Esophagus squamous epithelium (tissue), 4 donors: ENCODE data around the gene BCKDHB.

ENCODE experiments used
- POLR2A ChIP-seq, 4 donors: fragments of 450-650 bp; IDR thresholded peaks; one replicate each; pipeline ENCODE4 v1.6.1; 2017; ENCODE audit warnings: antibody characterized with exemption in 4 of 4, mild to moderate bottlenecking in 4 of 4, moderate library complexity in 3 of 4
- TF ChIP-seq, protein P1 (sequence below), 6 experiments: fragments of 450-650 bp in 4 of 6; fragments of 200-600 bp in 2 of 6; sonication (generic) in 2 of 6; IDR thresholded peaks; one replicate each; pipeline ENCODE4 v1.5.1; 2016 to 2019; ENCODE audit warnings: antibody characterized with exemption in 6 of 6, mild to moderate bottlenecking in 4 of 6, moderate library complexity in 4 of 6

DNA sequence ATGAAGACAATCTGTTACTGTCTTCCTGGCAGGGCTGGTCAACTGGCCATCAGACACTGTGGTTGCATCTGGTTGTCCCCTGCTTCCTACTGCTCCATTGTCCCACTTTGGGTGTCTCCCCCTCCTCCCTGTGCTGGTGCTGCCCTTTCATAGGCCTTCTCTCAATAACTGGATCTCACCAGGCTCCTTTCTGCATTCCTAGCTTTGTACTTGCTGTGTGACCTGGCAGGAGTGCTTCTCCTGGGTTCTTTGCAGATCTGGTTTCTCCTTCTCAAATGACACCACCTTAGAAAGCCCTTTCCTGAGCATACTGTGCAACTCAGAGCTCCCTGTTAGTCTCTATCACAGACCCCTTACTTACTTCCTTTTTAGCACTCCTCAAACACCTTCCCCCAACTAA is 223.0 kb downstream of the BCKDHB start:
- TF ChIP-seq, protein P1, sequence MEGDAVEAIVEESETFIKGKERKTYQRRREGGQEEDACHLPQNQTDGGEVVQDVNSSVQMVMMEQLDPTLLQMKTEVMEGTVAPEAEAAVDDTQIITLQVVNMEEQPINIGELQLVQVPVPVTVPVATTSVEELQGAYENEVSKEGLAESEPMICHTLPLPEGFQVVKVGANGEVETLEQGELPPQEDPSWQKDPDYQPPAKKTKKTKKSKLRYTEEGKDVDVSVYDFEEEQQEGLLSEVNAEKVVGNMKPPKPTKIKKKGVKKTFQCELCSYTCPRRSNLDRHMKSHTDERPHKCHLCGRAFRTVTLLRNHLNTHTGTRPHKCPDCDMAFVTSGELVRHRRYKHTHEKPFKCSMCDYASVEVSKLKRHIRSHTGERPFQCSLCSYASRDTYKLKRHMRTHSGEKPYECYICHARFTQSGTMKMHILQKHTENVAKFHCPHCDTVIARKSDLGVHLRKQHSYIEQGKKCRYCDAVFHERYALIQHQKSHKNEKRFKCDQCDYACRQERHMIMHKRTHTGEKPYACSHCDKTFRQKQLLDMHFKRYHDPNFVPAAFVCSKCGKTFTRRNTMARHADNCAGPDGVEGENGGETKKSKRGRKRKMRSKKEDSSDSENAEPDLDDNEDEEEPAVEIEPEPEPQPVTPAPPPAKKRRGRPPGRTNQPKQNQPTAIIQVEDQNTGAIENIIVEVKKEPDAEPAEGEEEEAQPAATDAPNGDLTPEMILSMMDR (IDR thresholded peaks at IDR 0.05): no peak
- no peak for TF ChIP-seq POLR2A (IDR thresholded peaks at IDR 0.05)
